Measurements from ENCODE around the gene C11orf91.
"Not testable (repeated sequence)": the region's sequence is repeated elsewhere in the genome, so short reads cannot be mapped to it uniquely, and the experiment has no call there.

The C11orf91 gene

DNA sequence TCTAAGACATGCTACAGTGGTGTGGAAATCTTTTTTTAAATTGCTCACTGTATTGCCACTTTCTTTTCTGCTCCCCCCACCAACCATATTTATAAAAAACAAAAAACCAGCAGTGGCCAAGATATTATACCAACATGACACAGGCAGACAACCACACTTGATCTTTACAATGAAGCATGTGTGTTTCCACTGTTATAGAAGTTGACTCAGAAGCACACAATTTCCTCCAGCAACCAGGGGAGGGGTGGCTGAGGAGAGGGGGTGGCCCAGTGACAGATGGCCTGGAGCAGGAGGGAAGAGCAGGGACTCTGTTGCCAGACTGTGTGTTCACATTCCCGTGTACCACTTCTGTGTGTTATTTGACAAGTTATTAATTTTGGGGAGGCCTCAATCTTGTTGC is 20.8 kb upstream of the C11orf91 start:
- no peak for DNase-seq

DNA sequence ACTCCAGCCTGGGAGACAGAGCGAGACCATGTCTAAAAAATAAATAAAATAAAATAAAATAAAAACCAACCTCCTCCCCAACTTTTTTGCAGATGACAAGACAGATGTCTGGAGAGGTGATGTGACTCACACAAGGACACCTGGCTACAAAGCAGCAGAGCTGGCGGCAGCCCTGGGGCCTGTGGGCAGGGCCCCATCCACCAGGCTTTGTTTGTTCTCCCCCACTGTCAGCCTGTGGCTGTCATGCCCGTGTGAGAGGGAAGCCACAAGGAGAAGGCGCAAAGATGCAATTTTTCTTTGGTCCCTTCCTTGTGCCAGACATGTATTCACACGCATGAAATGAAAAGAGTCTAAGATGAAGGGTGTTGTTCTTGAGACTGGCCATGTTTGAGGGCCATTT is 19.0 kb upstream of the C11orf91 start:
- DNase-seq, result no peak

DNA sequence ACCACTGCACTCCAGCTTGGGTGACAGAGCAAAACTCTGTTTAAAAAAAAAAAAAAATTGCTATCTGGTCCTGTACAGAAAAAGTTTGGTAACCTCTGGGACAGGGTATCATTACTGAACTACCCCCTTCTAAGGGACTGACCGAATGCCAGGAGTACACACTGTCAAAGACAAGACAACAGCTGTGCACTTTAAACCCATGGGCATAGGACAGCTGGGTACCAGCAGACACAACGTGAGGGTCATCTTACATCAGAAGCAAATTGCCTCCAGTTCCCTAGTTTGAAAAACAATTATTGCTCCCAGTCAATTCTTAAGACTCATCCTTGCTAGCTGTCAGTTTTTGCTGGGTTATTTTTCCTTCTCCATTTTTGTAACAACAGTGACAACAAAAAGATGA is 17.8 kb upstream of the C11orf91 start:
- no peak for DNase-seq

DNA sequence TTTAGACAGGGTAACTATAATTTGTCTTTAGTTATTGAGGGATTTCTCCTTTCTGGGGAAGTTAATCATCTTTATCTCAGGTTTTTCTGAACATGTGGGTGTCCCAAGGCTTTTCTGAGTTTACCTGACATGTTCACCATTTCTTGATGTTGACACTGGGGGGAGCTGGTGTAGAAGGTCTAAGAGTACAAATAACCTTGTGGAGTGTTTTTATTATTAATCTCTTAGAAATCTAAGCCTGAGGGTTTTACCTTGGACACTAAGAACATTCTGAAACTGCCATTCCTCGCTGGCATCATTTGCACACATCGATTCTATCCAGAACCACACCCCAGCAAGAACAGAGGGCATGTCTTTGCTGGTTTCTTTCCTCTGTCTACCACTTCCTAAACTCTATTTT is 15.6 kb upstream of the C11orf91 start:
- DNase-seq, result no peak

DNA sequence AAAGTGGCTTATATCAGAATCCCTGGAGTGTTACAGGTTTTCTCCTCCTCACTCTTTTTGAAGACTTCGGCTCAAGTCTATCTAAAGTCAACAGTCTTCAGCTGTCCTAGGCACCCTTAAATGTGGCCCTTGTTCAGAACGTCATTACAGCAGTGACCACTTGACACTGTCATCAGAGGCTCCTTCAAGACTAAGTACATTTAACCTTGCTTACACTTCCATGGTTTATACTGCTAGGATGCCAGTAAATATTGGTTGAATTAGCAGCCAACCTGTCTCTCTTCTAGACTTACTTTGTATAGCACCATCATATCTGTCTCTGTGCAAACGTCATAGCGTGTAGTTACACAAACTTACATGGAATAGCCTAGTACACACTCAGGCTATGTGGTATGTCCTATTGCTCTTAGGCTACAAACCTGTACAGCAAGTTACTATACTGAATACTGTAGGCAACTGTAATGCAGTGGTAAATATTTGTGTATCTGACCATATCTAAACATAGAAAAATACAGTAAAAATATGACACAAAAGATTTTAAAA is 13.3 kb upstream of the C11orf91 start:
- no peak for DNase-seq

DNA sequence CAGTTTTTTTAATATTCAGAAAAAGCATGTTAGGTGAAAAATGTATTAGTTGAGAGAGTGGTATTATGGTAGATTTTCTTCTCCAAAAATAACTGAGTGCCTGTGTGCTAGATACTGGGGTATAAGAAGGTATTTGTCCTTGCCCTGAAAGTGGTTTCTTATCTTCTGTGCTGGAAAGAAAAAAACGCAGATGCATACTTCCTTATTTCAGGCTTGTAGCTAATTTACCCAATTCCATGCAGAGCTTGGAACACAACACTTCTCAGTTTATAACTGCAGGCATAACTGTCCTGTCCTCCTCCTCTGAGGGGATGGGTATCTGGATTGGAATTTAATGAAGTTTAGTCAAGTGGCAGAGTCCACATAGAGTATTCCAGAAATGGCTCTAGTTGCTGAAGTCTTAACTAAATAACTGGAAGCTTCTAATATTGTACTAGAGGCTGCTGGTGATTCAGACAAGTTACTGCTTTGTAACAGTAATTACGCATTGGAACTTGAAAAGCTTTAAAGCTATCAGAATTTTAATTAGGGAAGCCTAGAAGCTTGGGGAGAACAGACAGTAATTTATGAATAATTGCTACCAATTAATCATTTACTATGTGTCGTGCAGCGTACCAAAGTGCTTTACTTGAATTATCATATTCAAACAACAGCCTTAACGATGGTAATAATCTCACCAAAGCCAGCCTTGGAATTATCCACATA is 12.7 kb upstream of the C11orf91 start:
- no peak for DNase-seq

DNA sequence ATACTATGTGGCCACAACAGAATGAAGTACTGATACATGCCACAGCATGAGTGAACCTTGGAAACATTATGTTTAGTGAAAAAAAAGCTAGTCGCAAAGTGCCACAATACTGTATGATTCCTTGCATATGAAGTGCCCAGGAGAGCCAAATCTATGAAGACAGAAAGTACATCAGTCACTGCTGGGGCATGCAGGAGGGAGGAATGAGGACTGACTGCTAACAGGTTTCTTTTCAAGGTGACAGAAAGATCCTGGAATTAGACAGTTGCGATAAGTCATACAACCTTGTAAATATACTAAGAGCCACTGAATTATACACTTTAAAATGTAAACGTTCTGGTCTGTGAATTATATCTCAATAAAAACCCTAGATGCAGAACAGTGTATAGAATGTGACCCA is 11.8 kb upstream of the C11orf91 start:
- no peak for DNase-seq

DNA sequence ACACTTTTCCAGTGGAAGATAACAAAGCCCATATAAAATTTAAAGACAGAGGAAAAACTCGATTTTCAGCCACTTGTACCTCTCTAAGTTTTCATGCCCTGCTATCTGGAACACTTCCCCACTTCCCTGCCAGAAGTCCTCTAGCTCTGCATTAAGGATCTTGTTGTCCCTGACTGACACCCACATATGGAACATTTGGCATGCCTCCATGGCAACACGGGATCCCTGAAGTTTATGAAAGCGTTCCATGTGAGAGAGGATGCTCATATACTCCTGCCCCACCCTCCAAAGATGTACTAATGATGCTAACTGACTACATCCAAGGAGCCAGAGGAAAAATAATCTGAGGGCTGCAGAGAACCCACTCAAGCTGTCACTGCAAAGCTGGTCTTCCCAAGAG is 8.8 kb upstream of the C11orf91 start:
- no peak for DNase-seq

DNA sequence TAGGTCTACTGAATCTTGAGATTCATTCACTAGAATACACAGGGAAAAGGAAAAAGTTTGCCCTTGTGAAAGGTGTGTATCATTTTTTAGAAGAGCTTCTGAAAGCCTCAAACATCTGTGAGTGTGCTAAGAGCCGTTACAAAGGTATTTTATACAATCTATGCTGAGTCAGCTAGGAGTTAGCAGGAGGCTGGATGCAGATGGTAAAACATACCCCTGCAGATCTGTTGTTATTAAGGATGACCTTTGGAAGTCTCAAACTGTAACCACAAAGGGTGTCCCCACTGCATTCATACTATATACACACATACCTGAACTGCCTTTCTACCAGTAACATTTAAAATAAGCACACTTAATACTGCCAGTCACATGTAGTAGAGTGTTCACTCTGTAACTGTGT is 8.4 kb upstream of the C11orf91 start:
- DNase-seq, result no peak

DNA sequence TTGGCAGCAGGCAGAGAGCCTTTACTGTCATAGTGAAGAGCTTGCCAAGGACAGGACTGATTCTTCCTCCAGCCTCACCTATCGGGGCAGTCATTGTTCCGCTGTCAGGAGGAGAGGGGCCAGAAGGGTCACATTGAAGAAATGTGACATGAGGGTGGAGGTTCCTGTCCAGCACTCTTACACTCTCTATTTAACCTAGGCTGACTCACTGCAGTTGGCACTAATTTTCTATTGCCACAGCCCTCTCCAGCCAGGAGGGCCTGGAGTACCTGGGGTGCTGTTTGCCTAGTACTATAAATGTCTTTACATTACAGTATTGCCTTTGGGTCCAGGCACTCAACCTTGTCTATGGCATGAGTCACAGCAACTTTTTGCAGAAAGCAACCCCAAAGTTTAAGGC is 7.2 kb upstream of the C11orf91 start:
- not testable (repeated sequence) for DNase-seq

DNA sequence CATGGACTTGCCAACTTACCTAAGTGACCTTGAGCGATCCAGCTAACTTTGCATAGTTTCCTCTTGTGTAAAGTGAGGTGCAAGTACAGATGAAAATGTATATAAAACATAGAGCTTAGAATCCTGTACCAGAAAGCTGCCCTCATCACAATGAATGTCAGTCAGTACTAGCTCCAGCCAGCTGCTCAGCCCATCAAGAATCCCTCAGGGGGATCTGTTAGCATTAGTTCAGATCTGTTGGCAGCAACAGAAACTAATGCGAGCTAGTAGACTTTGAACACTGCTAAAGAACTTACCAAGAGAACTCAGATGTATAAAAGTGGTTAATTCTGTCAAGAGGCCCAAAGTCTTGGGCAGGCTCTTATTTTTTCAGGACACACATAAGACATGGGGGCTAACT is 6.3 kb upstream of the C11orf91 start:
- DNase-seq, result no peak

DNA sequence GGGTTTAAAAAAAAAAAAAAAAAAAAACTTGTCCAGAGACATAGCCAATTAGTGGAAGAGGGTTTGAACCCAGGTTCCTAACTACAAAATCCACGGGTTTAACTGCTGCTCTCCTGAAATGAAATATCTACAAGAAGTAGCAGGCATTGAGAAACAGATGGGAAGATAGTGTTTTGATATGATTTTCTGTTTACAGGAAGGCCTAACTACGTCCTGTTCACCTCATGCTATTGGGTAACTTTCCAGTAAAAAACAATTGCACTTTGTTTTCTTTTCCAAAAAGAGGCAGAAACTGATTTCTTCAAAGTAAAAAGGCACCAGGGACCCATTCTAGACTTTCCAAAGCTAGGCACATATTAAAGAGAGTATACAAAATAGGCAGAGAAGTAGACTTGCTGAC is 5.9 kb upstream of the C11orf91 start:
- no peak for DNase-seq

DNA sequence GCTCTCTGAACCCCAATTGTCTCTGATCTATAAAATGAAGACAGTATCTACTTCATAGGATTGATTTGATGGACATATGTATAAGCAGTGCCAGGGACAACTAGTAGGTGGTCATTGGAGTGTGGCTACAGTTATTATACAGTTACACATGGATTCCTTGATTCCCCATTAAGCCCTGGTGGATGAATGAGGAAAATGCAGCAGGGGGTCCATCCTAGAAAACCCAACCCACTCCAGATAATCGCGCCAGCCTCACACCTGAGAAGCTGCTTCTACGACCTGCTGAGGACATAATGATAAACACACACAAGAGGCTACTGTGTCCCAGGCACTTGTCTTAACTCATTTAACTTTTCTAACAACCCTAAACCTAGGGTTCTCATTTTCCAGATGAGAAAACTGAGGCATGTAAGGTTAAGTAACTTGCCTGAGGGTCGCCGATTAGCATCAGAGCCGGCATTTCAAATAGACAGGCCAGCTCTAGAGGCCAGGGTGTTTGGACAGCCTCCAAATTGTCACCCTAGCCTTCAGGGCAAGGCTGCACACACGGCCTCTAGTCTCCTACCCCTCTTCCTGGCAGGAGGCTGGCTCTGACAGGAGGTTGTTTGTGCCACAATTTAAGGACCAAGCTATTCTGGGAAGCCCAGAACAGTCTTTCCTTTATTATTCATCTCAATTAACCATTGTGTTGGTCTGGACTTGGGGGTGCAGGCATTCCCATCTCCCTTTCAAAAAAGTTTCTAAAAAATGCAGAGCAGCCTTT is 3.8 kb upstream of the C11orf91 start:
- no peak for DNase-seq

DNA sequence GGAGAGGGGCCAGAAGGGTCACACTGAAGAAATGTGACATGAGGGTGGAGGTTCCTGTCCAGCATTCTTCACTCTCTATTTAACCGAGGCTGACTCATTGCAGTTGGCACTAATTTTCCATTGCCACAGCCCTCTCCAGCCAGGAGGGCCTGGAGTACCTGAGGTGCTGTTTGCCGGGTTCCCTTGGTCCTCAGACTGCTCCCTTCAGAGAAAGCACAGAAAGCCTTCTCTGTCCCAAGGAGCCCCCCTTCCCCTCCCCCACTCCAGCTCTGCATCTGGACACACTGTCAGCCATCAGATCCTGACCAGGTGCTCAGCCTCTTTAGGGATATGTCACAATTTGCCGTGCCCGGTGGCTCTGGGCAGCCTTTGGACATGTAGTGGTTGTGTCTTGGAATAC is 3.2 kb upstream of the C11orf91 start:
- no peak for DNase-seq

DNA sequence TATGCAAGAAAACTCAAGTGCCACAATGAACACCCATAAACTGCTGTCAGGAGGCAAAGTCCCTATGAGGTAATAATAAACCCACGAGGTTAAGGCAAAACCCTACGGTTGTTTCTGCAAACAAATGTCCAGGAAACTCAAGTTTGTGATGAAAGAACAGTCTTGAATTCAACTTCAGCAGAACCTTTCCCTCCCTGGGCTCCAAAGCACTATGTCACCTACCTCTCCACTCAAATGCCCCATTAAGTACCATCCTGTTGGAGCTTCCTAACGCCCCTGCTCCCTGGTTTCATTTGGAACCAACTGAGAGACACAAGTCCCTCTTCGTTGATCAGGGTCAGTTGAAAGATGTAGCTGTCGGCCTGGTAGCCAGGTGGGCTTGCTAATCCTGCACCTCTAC is 2.6 kb upstream of the C11orf91 start:
- DNase-seq, result no peak

DNA sequence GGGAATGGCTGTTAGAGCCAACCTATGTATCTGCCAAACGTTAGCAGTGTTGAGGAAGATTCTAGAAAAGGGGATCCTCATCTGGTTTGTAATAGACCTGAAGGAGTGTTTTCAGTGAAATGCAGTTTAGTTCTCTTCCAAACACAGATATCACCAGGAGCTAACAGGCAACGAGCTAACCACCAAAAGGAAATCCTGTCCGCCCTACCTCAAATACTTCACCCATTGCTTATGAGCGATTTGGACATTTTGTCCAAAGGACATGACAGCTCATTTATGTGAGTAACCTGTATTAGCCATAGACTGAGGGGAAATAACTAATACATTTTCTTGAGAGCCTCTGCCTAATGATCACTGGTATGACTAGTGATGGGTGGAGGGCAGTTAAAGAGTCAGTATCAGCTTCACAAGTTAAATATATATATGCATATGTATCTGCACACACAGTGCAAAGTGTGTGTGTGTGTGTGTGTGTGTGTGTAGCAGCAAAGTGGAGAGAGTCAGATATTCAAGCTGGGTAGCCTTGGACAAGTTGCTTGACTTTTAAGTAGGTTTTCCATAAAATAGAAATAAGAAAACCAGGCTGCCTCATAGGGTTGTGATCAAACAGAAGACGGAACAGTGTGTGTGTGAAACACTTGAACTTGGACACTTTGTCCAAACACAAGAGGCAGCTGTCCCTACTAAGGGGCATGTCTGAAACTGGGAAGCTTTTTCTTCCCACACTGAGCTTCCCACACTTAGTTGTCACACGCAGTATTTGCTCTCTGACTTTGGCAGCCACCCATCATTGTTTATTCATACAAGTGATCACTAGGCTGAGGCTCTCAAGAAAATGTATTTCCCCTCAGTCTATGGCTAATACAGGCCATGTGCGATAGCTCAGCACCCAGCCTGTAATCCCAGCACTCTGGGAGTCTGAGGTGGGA is 940 bp upstream of the C11orf91 start:
- DNase-seq, result no peak

DNA sequence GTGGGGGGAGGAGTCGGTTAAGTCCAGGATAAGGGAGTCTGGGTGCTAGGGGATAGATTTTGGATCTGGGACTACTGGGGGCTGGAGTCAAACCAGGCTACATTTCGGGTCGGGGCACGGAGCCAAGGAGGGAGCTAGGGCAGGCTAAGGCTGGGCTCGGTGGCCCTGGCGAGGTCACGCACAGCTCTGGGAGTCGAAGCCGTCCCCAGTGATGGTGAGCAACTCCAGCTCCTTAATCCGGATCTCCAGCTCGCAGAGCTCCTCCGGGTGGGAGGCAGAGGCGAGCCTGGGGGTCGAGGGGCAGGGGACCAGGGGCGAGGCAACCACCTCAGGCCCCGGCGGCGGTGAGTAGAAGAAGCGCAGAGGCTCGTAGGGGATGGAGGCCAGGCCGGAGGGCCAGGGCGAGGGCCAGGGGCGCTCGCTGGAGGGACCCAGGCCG is 544 bp downstream of the C11orf91 start:
- no peak for DNase-seq

DNA sequence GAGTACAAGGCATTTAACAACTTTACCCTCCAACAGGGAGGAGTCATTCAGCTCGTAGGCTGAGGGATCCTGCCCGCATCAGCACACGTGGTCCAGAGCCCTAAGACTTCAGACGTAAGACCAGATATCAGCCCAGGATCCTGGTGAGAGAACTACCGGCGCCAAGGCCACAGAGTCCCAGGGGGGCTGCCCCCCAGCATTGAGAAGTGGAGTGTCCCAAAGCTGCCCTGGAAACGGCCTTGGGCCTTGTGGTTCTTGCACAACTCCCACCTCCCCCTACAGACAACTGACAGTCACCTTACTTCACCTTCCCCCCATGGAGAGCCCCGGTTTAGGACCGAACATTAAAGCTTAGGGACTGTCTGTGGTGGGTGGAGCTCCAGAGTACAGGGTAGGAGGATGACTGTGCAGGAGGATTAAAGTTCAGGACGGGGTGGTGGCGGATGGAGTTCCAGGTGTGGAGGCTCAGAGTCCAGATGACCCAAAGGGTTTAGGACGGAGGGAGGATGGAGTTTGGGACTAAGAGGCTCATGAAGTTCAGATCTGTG is 1.0 kb downstream of the C11orf91 start:
- no peak for DNase-seq

DNA sequence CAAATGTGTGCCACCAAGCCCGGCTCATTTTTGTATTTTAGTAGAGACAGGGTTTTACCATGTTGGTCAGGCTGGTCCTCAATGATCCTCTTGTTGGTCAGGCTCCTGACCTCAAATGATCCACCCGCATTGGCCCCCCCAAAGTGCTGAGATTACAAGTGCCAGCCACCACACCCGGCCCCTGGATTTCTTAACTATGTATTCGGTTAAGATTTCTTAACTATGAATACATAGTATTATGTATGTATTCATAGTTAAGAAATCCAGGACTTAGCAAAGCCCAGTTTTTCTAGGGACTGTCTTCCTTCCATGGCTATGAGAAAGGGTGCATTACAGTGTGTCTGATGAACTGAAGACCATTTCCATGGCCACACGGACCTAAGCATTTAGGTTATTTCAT is 1.7 kb downstream of the C11orf91 start:
- no peak for DNase-seq

DNA sequence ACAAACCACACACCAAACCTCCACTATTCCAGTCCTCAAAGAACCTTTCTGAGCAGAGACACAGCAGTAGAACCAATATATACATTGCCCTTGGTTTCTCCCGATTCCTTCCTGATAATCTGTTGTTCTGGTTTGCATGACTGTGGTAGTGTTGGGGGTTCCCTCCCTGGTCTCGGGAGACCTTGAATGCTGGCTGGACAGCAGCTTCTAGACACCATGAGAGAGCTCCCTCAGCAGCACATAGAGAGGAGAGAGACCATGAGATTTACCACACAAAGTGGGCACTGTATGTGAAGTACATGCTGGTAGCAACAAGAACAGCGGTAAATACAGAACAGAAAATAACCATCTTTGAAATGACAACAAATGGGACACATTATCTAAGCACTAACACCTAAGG is 2.6 kb downstream of the C11orf91 start:
- DNase-seq, result no peak

DNA sequence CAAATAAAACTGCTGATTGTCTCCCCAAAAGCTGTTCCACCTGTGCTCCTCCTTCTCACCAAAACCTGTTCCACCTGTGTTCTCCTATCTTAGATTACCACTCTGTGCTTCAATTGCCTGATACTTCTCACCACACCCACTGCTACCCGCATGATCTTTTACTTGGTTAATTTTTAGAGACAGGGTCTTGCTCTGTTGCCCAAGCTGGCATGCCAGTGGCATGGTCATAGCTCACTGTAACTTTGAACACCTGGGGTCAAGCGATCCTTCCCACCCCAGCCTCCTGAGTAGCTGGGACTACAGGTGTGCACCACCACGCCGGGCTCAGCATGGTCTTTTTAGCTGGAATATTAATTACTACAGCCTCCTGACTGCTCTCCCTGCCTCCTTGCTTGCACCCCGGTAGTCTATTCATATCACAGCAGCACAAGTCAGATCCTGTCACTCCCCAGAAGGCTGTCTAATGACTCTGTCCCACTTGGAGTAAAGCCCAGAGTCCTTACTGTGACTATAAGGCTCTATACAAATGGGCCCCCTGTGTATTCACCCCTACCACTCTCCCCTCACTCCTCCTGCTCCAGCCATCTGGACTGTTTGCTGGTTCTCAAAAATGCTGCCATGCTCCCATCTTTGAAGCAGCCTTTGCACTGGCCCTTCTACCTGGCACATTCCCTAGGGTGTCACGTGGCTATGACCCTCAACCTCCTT is 3.5 kb downstream of the C11orf91 start:
- no peak for DNase-seq

DNA sequence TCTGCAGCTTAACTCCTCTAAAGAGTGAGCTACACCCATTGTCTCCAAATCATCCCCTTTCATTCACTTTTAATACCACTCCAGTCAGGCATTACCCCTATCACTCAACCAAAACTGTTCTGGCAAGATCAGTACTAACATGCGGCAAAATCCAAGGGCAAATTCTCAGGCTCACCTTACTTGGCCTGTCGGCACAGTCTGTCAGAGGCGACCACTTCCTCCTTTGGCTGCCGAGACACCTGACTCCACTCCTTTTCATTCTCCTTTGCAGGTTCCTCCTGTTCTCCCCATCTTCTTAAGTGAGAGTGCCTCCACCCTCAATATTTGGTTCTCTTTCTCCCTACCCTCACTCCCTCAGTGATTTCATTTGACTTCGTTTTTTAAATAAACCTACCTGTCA is 4.2 kb downstream of the C11orf91 start:
- DNase-seq, result no peak
